H1 (cell line): ENCODE measurements around the gene ERMARD. TPM values are rescaled to one million over a fixed set of nuclear protein-coding genes. Genes with fewer than 3 reads are reported as not detected.

Experiments
- CTCF ChIA-PET: fragments of 300-600 bp; sonication (Branson Sonifier 250); formaldehyde crosslinking; loops from one replicate; lab custom pipeline; 2021; ENCODE audit not compliant: partially characterized antibody; lab: Charles Lee
- POLR2A ChIA-PET: fragments of 300-600 bp; sonication (Branson Sonifier 250); formaldehyde crosslinking; loops from one replicate; lab custom pipeline; 2021; ENCODE audit warnings: inconsistent platforms; ENCODE audit not compliant: partially characterized antibody; lab: Charles Lee
- DNase-seq, 2 experiments: peaks; one replicate each; pipeline versions ENCODE4 v3.0.0 to v3.0.0-alpha.2; 2010 to 2022; ENCODE audit warnings: low spot score in 2 of 2, low read depth in 1 of 2, mixed read lengths in 1 of 2
- FAIRE-seq: peaks from 2 replicates; lab custom pipeline; 2011; peaks lifted over from hg19 to GRCh38; lab: Jason Lieb, UNC
- H2AFZ ChIP-seq: 2 replicates; pipeline ENCODE4 v1.8.1; 2012; ENCODE audit warnings: low read length, inconsistent platforms
- H2AK5ac ChIP-seq: 2 replicates; pipeline ENCODE4 v1.6.1; 2013; ENCODE audit warnings: low read depth, low read length
- H2BK120ac ChIP-seq: replicated peaks from 2 replicates; pipeline ENCODE3; 2013; ENCODE audit warnings: low read depth, low read length, inconsistent platforms
- H2BK12ac ChIP-seq: 2 replicates; pipeline ENCODE4 v1.6.1; 2013; ENCODE audit warnings: low read depth, low read length
- H2BK15ac ChIP-seq: 2 replicates; pipeline ENCODE4 v1.6.1; 2013; ENCODE audit warnings: low read length
- H2BK20ac ChIP-seq: 2 replicates; pipeline ENCODE4 v1.6.1; 2013; ENCODE audit warnings: low read length
- H2BK5ac ChIP-seq: 2 replicates; pipeline ENCODE4 v1.6.1; 2013; ENCODE audit warnings: low read depth, low read length
- H3K14ac ChIP-seq: 2 replicates; pipeline ENCODE4 v1.6.1; 2013; ENCODE audit warnings: inconsistent platforms; ENCODE audit not compliant: insufficient read length
- H3K18ac ChIP-seq: 2 replicates; pipeline ENCODE4 v1.6.1; 2013; ENCODE audit warnings: low read length; ENCODE audit errors: extremely low read depth
- H3K23ac ChIP-seq: 2 replicates; pipeline ENCODE4 v1.6.1; 2013; ENCODE audit warnings: inconsistent platforms; ENCODE audit not compliant: insufficient read length
- H3K23me2 ChIP-seq: 2 replicates; pipeline ENCODE4 v1.6.1; 2013; ENCODE audit warnings: low read depth, low read length
- H3K27ac ChIP-seq: 2 replicates; pipeline ENCODE4 v1.6.1; 2011; ENCODE audit warnings: low read depth, low read length, inconsistent platforms
- H3K27me3 ChIP-seq, 4 experiments: replicated peaks in 1 of 4; 1 replicate in 1 of 4; 2 replicates in 3 of 4; pipeline versions ENCODE4 v1.6.1 to v1.8.1; 2011 to 2013; ENCODE audit warnings: low read length in 3 of 4, mild to moderate bottlenecking in 3 of 4, inconsistent platforms in 2 of 4, mixed read lengths in 2 of 4, moderate library complexity in 1 of 4; ENCODE audit not compliant: control insufficient read depth in 3 of 4, insufficient read depth in 3 of 4; ENCODE audit errors: extremely low read depth in 1 of 4
- H3K36me3 ChIP-seq, 4 experiments: 2 replicates each; pipeline versions ENCODE4 v1.6.1 to v1.8.1; 2011 to 2013; ENCODE audit warnings: mild to moderate bottlenecking in 4 of 4, low read length in 3 of 4, moderate library complexity in 2 of 4, control low read depth in 1 of 4, inconsistent platforms in 1 of 4; ENCODE audit not compliant: insufficient read depth in 4 of 4, control insufficient read depth in 2 of 4
- H3K4ac ChIP-seq: replicated peaks from 2 replicates; pipeline ENCODE3; 2013; ENCODE audit warnings: low read length, low read depth, mixed read lengths, inconsistent platforms; ENCODE audit not compliant: insufficient read length
- H3K4me1 ChIP-seq, 4 experiments: replicated peaks in 1 of 4; 1 replicate in 1 of 4; 2 replicates in 3 of 4; pipeline versions ENCODE4 v1.6.1 to v1.8.1; 2011 to 2013; ENCODE audit warnings: low read length in 3 of 4, inconsistent platforms in 2 of 4, mixed read lengths in 1 of 4; ENCODE audit not compliant: insufficient read depth in 4 of 4, control insufficient read depth in 3 of 4
- H3K4me2 ChIP-seq, 2 experiments: 2 replicates each; pipeline versions ENCODE4 v1.6.1 to v1.8.1; 2011 to 2013; ENCODE audit warnings: low read depth in 2 of 2, low read length in 2 of 2, control low read depth in 1 of 2, inconsistent platforms in 1 of 2, mild to moderate bottlenecking in 1 of 2; ENCODE audit not compliant: insufficient read depth in 1 of 2
- H3K4me3 ChIP-seq, 4 experiments: fragments of 200-600, 300-600 bp in 1 of 4; sonication (generic), shearing (Covaris generic), sonication (Bioruptor Twin) in 1 of 4; 2 replicates each; pipeline versions ENCODE4 v1.5.1 to v1.8.1; 2011 to 2016; ENCODE audit warnings: low read length in 4 of 4, low read depth in 3 of 4, control low read depth in 2 of 4, inconsistent platforms in 2 of 4, mild to moderate bottlenecking in 2 of 4, mixed read lengths in 1 of 4, moderate library complexity in 1 of 4; ENCODE audit not compliant: insufficient read depth in 2 of 4; ENCODE audit errors: extremely low read depth in 1 of 4
- H3K56ac ChIP-seq: replicated peaks from 2 replicates; pipeline ENCODE3; 2013; ENCODE audit warnings: low read depth, mild to moderate bottlenecking, mixed read lengths, low read length, inconsistent platforms; ENCODE audit not compliant: insufficient read length
- H3K79me1 ChIP-seq: 2 replicates; pipeline ENCODE4 v1.6.1; 2013; ENCODE audit warnings: low read depth, low read length, control low read depth
- H3K79me2 ChIP-seq, 2 experiments: 2 replicates each; pipeline versions ENCODE4 v1.6.1 to v1.8.1; 2012 to 2013; ENCODE audit warnings: low read length in 2 of 2, mild to moderate bottlenecking in 2 of 2, inconsistent platforms in 1 of 2; ENCODE audit not compliant: insufficient read depth in 2 of 2, control insufficient read depth in 1 of 2
- H3K9ac ChIP-seq, 4 experiments: replicated peaks in 1 of 4; 1 replicate in 1 of 4; 2 replicates in 3 of 4; pipeline versions ENCODE4 v1.6.1 to v1.8.1; 2011 to 2013; ENCODE audit warnings: low read depth in 3 of 4, low read length in 3 of 4, control low read depth in 2 of 4, mild to moderate bottlenecking in 2 of 4, moderate library complexity in 2 of 4, inconsistent platforms in 1 of 4; ENCODE audit errors: extremely low read depth in 1 of 4
- H3K9me3 ChIP-seq, 2 experiments: 2 replicates each; pipeline versions ENCODE4 v1.6.1 to v1.8.1; 2012 to 2013; ENCODE audit warnings: mild to moderate bottlenecking in 2 of 2, moderate library complexity in 2 of 2, control low read depth in 1 of 2, inconsistent platforms in 1 of 2, low read depth in 1 of 2, low read length in 1 of 2, mixed read lengths in 1 of 2; ENCODE audit not compliant: insufficient read depth in 2 of 2
- H4K20me1 ChIP-seq, 2 experiments: replicated peaks in 1 of 2; 2 replicates each; pipeline versions ENCODE3 to v1.8.1; 2011 to 2013; ENCODE audit warnings: inconsistent platforms in 2 of 2, low read length in 2 of 2, mild to moderate bottlenecking in 1 of 2; ENCODE audit not compliant: insufficient read depth in 2 of 2, control insufficient read depth in 1 of 2
- H4K5ac ChIP-seq: 2 replicates; pipeline ENCODE4 v1.6.1; 2013; ENCODE audit warnings: low read length, low read depth, mixed read lengths, inconsistent platforms; ENCODE audit not compliant: insufficient read length
- H4K8ac ChIP-seq: 2 replicates; pipeline ENCODE4 v1.8.0; 2013; ENCODE audit warnings: mild to moderate bottlenecking, moderate library complexity, low read length, inconsistent platforms; ENCODE audit not compliant: insufficient read depth; ENCODE audit errors: extremely low read depth
- H4K91ac ChIP-seq: replicated peaks from 2 replicates; pipeline ENCODE3; 2013; ENCODE audit warnings: low read length, mixed read lengths, inconsistent platforms; ENCODE audit not compliant: insufficient read length
- BRCA1 ChIP-seq: IDR thresholded peaks from 2 replicates; pipeline ENCODE4 v1.6.1; 2012; ENCODE audit warnings: low read depth, low read length, improper control_type of control experiment
- SAP30 ChIP-seq: fragments of 300-600 bp; sonication (generic); IDR thresholded peaks from 2 replicates; pipeline ENCODE4 v1.7.1; 2012; ENCODE audit warnings: low read length, moderate library complexity, mild to moderate bottlenecking, inconsistent platforms; ENCODE audit not compliant: insufficient read depth, insufficient replicate concordance
- WGBS, 2 experiments: shearing (Covaris generic) in 1 of 2; methylation state at CpG; one replicate each; pipeline versions ENCODE4 v1.1.6 to v1.1.7; 2013 to 2015; ENCODE audit warnings: low lambda C conversion rate in 2 of 2, mixed read lengths in 2 of 2, inconsistent platforms in 1 of 2, low coverage in 1 of 2, missing lambda C conversion rate in 1 of 2; ENCODE audit not compliant: insufficient replicate concordance in 2 of 2, insufficient coverage in 1 of 2, insufficient read length in 1 of 2; ENCODE audit errors: extremely low coverage in 1 of 2, missing lambda C conversion rate in 1 of 2; 5-methylcytosine and 5-hydroxymethylcytosine counted together
- polyA plus RNA-seq, 7 experiments: library from polyadenylated mRNA; depleted of rRNA in 3 of 7; stranded (reverse) in 5 of 7; unstranded in 2 of 7; fragments of >200 nt in 5 of 7; fragments of 200-250 nt in 2 of 7; gene quantifications; 1 replicate in 5 of 7; 2 replicates in 1 of 7; 4 replicates in 1 of 7; pipeline versions ENCODE4 v1.2.1 to v1.2.3, GENCODE V29; 2011 to 2013; ENCODE audit warnings: missing spikeins in 2 of 7, mixed read lengths in 2 of 7
- total RNA-seq: library from RNA; stranded (reverse); fragmentation: NEBNext Ultra II Directional; extraction: Animal tissue kit (Norgen Biotek cat#: 25700); gene quantifications from 2 replicates; pipeline ENCODE4 v1.2.1, GENCODE V29; 2021

The ERMARD gene
- total and polyA plus RNA-seq, 2 of the 8 experiments (the other 6 are each of a cell fraction or from before 2014, with no cell fraction given) = 12.2 to 25.6 TPM

DNA sequence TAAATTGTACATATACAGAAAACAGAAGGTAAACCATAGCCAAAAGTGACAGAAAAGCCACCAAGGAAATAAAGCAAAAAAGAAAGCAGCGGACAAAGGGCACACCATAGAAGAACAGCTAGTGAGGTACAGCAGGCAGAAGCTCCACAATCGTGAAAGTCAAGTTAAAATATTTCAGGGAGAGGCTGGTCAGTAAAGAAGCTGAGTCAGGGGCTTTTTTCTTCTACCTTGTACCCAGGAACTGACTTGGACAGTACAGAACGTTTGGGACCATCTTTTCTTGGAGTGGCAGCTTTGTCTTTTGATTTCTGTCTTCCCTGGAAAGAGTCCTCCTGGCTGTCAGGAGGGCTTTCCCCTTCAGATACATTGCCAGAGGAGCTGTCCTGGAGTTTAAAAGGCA is 41.4 kb upstream of the ERMARD start:
- Histone ChIP-seq H3K18ac (no peak overlapping the region), H3K23me2 (no peaks in the 10 kb centered on the region), H2BK120ac (no peak overlapping the region), H3K4me3 (no peak overlapping the region), H2BK5ac (no peak overlapping the region), H2BK20ac (no peak overlapping the region), H3K14ac (no peak overlapping the region), H3K23ac (no peak overlapping the region), H2BK15ac (no peak overlapping the region), H3K4me2 (no peak overlapping the region), H2AFZ (no peak overlapping the region), H4K5ac (no peak overlapping the region), H3K36me3 (peaks cover 0 to 67% (median 21%) of the 10 kb centered on the region in 4 experiments; a peak in 7 of 8 replicates), H4K91ac (no peak overlapping the region), H3K27ac (no peak overlapping the region), H3K4ac (no peak overlapping the region), H3K79me1 (no peaks in the 10 kb centered on the region), H3K9me3 (no peaks in the 10 kb centered on the region), H2AK5ac (no peak overlapping the region), H3K9ac (no peak overlapping the region)
- no peak for DNase-seq
- POLR2A ChIA-PET = interaction anchor here (0.8 to 5.3 kb wide), 2 partner anchors 9 to 41 kb away, joined by 3 to 22 read pairs; partner anchors contain the start of genes C6orf120, DYNLT2, ERMARD and WDR27
- 86% methylated on average over 3 of the region's 3 CpGs; no CpG with 5 or more reads in 1 of the 2 experiments for WGBS, 2 experiments
- FAIRE-seq = no peak
- CTCF ChIA-PET = interaction anchor here (1.2 kb wide), 1 partner anchor 13 kb away, joined by 3 read pairs; no protein-coding TSS in a partner anchor
- TF ChIP-seq SAP30 = no peak
- TF ChIP-seq BRCA1 = no peak
- TF ChIP-seq, all 59 proteins: peak for 0
- Histone ChIP-seq H4K20me1 (peaks cover 1 to 3% of the 10 kb centered on the region in 2 experiments), H3K79me2 (peaks cover 0 to 2% of the 10 kb centered on the region in 2 experiments; a peak in 1 of 4 replicates), H3K56ac (no peak overlapping the region), H4K8ac (no peak overlapping the region), H2BK12ac (no peak overlapping the region), H3K4me1 (no peaks in the 10 kb centered on the region), H3K27me3 (no peaks in the 10 kb centered on the region)
